HG03045 (cell line): ENCODE data around the gene PHLDA3.

Experiments
- ATAC-seq: cut with Tn5 transposase; IDR thresholded peaks from one replicate; pipeline ENCODE4 v1.9.1; 2021; ENCODE audit warnings: mild to moderate bottlenecking, moderate library complexity; ENCODE audit not compliant: unreplicated experiment

Gene PHLDA3

GRCh38 chr1:201436393-201436792 lies 32.6 kb downstream of the PHLDA3 start:
- no peak for ATAC-seq

- no peak for ATAC-seq
These were observed 34.7 kb downstream of the PHLDA3 start for GRCh38 chr1:201434266-201434665.

- no peak for ATAC-seq
These were observed 35.4 kb downstream of the PHLDA3 start for GRCh38 chr1:201433609-201434008.

GRCh38 chr1:201430776-201431175 lies 38.2 kb downstream of the PHLDA3 start:
- no peak for ATAC-seq

GRCh38 chr1:201429736-201430501 lies 39.1 kb downstream of the PHLDA3 start:
- ATAC-seq = no peak

- ATAC-seq = no peak
These were observed 41.0 kb downstream of the PHLDA3 start for GRCh38 chr1:201427963-201428362.

GRCh38 chr1:201426479-201427310 lies 42.3 kb downstream of the PHLDA3 start:
- no peak for ATAC-seq

- no peak for ATAC-seq
These were observed 44.8 kb downstream of the PHLDA3 start for GRCh38 chr1:201424146-201424545.

- no peak for ATAC-seq
These were observed 45.3 kb downstream of the PHLDA3 start for GRCh38 chr1:201423655-201424054.

GRCh38 chr1:201422436-201423030 lies 46.5 kb downstream of the PHLDA3 start:
- ATAC-seq = no peak

GRCh38 chr1:201422026-201422425 lies 47.0 kb downstream of the PHLDA3 start:
- no peak for ATAC-seq

GRCh38 chr1:201421041-201421440 lies 47.9 kb downstream of the PHLDA3 start:
- no peak for ATAC-seq

- ATAC-seq = no peak
These were observed 48.4 kb downstream of the PHLDA3 start for GRCh38 chr1:201420608-201421002.

- no peak for ATAC-seq
These were observed 49.0 kb downstream of the PHLDA3 start for GRCh38 chr1:201419746-201420607.

- ATAC-seq = no peak
These were observed 49.7 kb downstream of the PHLDA3 start for GRCh38 chr1:201419256-201419655.

GRCh38 chr1:201418461-201418860 lies 50.5 kb downstream of the PHLDA3 start:
- ATAC-seq = no peak
